ENCODE results near the gene EWSR1.
A peak's percentile ranks its signal among the peaks of the same experiment; 100 is the strongest.
"Not testable (repeated sequence)": the region's sequence is repeated elsewhere in the genome, so short reads cannot be mapped to it uniquely, and the experiment has no call there.

EWSR1 gene

DNA sequence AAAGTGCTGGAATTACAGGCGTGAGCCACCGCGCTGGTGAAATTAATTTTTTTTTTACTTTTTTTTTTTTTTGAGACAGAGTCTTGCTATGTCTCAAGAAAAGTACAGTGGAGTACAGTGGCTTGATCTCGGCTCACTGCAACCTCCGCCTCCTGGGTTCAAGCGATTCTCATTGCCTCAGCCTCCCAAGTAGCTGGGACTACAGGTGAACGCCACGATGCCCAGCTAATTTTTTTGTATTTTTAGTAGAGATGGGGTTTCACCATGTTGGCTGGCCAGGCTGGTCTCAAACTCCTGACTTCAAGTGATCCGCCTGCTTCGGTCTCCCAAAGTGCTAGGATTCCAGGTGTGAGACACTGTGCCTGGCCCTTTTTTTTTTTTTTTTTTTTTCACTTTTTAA, 20.2 kb upstream of the EWSR1 start:
- not testable (repeated sequence) for DNase-seq

DNA sequence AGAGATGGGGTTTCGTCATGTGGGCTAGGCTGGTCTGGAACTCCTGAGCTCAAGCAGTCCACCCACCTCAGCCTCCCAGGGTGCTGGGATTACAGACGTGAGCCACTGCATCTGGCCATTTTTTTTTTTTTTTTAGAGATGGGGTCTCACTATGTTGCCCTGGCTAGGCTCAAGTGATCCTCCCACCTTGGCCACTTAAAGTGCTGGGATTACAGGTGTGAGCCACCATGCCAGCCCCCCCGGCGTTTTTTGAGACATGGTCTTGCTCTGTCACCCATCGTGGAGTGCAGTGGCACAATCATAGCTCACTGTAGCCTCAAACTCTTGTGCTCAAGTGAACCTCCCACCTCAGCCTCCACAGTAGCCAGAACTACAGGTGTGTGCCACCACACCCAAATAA, 16.8 kb upstream of the EWSR1 start:
- DNase-seq, result no peak

DNA sequence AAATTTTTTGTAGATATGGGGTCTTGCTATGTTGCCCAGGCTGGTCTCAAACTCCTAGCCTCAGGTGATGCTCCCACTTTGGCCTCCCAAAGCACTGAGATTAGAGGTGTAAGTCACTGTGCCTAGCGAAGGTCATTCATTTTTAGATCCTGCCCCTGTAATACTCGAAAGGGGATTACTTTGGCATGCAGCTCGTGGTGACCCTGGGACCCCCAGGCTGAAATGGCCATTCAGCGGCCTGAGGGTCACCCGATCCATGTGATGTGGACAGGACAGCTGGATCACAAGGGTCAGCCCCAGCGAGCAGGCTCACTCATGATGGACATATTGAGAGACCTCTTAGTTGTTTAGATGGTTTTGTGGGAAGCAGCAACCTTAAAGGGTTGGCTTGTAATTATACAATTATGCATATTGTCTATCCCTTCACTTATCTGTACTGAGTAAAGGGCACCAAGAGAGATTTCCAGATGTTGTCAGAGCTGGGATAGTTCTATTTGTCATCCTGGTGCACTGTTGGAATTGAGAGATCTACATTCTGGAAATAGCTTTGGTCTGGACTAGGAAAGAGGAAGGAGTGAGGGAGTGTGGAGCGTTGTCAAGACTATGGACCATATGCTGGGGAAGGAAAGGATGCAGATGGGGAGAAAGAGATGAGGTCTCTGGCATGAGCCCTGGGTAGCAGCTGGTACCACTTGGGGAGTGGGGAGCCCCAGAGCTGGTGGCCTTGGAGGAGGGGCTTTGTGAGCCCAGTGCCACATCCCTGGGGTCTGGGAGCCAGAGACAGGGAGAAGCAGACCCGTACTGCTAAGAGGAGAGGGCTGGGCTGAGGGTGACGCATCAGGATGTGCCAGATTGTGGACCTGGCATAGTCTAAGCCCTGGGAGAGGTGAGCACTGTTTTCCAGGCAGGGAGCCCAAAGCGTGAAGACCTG, 15.8 kb upstream of the EWSR1 start:
- no peak for DNase-seq

DNA sequence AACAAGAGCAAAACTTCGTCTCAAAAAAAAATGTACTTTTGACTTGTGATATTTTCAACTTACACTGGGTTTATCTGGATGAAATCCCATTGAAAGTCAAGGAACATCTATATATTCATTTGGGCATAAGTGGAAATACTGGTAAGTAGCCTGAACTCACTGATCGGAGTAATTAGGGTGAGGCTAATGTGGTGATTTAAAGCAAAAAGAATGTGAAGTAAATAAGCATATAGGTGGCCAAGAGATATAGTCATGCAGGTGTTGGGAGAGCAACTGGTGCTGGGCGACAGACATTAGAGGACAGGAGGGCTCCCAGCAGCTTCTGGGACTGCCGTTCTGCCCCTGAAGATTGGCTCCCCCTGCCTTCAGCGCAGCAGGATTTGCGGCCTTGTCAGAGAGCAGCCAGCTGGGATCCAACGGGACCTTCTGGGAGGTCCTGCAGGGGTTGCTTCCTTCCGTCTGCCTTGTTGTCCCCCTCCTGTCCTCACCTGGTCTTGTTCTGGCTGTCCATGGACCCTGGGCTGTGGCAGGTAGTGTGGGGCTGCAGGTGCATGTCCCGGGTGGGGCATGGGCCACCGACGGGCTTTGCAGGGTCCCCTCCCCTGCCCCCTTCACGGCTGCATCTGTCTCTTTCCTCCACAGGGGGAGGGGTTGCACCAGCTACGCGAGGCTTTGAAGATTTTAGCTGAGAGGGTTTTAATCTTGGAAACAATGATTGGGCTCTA, 14.3 kb upstream of the EWSR1 start:
- no peak for DNase-seq

DNA sequence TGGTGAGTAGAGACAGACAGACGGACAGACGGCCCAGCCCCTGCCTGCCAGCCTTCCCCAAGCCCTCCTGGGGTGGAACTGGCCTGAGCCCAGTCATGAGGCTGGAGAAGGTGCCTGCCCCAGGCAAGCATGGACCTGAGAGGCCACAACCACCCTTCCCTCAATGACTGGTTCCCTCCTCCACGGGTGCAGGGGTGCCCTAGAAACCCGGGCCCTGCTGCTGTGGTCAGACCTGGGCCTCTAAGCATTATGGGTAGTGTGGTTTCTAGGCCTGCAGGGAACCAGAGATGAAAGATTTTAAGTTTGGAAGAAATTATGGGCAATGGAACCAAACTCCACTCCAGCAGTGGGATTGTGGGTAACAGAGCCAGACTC, 13.8 kb upstream of the EWSR1 start:
- DNase-seq, result no peak

DNA sequence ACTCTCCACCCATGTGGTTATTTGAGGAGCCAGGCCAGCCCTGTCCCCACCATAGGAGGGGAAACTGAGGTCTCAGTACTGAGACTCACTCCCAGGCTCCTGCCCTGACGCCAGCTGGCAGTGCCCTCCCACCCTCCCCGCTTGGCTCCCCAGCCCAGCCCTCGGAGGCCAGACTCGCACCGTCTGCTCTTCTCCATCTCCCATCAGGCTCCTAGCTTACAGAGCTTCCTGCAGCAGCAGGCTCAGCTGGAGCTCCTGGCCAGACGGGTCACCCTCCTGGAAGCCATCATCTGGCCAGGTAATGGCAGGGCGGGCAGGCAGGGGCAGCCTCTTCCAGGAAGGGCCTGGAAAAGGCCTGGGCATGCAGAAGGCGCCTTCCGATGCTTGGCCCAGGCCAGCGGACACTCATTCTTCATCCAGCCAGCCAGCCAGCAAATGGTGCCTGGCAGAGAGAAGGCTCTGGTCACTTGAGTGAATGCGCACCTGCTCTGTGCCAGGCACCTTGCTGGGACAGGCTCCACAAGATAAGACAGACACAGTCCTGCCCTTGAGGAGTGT, 12.9 kb upstream of the EWSR1 start:
- no peak for DNase-seq

DNA sequence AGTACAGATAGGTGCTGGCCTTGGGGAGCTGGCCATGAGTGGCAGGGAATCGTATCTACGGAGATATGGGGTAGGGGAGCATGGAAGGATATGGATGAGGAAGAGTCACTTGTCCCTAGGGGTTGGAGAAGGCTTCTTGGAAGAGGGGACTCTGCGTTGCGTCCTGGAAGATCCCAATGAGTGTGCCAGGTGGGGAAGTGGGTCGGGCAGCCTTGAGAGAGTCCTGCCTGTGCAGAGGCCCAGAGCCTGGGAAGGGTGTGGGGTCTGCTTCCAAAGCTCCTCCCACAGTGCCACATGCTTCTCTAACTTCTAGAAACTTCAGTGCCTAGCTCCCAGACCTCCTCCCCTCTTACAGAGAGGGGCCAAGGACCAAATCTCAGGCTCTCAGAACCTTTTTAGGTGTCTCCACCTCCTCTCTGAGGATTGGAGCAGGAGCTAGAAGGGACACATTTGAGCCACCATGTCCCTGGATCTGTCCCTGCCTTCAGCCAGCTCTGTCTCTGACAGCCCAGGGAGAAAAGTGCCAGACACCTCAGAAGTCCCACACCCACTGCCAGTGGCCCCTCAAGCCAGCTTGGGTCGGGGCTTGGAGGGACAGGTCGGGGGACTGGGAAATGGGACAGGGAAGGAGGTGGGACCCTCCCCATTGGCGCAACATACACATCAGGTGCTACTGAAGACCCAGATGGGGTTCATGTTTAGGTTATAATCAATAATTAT, 11.3 kb upstream of the EWSR1 start:
- DNase-seq, result no peak

DNA sequence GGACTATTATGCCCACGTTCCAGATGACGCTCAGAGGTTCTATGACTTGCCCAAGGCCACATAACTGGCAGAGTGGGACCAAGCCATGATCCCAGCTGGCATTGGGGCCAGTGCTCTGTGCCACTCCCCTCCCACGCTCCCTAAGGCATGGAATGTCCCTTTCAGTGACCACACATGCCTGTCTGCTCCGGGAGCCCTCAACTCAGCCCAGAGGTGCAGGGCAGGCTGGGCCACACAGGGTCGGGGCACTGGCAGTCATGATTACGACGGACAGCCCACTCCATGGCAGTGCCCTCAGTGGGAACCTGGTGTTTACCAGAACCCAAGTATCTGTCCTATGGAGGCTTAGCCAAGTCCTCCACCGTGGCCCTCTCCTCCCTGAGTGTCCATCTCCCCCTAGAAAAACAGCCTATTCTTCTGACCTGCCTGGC, 10.3 kb upstream of the EWSR1 start:
- DNase-seq, result no peak

DNA sequence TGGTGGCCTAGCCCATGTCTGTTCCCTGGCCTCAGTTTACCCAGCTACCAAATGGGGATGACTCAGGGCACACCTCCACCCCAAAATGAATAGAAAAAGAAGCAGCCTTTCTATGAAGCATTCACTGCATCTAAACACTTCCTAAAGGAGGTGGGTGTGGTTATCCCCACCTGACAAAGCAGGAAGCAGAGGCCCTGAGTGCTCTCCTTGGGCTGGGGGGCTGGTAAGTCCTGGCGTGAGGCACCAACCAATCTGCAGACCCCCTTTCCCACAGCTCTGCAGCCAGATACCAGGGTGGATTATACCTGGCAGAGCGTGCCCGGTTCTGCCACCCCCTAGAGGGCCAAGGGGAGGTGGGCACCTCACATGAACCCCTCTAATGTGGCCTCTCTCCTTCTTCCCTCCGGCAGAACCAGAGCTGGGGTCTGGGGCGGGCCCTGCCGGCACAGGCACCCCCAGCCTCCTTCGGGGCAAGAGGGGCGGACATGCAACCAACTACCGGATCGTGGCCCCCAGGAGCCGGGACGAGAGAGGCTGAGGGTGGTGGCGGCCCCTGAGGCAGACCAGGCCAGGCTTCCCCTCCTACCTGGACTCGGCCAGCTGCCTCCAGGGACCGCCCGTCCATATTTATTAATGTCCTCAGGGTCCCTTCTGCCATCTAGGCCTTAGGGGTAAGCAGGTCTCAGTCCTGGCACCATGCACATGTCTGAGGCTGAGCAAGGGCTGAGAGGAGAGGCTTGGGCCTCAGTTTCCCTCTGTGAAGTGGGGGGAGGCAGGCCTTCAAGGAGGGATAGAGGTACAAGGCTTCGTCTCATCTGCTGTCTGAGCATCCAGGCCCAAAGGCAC, 9.4 kb upstream of the EWSR1 start:
- DNase-seq, result no peak

DNA sequence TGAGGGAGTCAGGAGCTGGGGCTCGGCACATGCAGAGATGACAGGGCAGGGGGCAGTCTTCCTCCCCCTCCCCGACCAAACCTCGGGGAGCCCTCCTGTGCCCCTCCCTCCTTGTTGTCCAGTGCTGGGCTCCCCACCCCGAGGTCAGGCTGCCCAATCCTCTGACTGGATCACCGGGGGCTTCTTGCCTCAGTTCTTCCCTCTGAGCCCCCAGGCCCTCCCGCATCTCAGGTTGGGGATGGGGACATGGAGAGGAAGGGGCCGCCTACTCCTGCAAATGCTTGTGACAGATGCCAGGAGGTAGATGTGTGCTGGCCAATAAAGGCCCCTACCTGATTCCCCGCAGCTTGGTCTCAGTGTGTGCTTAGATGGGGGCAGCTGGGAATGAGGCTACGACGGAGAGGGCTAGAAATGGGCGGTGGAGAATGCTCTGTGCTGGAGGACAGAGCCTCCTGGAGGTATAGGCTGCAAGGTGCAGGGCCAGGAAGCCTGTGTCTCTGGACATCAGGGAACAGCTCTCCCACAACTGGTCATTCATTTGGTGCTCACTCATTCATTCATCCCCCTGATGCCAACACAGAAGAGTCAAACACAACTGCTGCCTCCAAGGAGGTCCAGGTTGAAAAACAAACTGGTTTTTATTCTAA, 8.7 kb upstream of the EWSR1 start:
- DNase-seq, result no peak

DNA sequence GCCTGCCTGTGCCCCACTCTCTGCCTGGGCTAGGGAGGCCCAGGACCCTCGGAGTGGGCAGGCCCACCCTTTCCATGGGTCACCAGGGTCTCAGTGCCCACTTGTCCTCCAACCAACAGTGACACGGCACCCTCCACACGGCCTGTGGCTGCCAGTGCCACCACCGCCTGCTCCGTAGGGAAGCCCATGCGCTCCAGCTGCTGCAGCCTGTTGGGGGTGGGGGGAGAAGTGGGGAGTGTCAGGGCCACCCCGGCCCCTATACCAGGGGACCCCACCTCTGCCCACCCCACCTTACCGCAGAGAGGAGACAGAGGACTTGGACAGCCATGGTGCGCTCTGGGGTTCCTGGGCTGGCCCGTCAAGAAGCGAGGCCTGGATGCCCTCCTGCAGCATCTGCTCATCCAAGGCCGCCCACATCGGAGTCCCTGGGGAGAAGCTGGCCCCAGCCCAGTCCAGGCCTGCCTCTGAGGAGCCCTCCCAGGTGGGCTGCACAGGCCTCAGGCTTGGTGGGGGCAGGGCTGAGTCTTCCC, 8.0 kb upstream of the EWSR1 start:
- DNase-seq, result no peak

DNA sequence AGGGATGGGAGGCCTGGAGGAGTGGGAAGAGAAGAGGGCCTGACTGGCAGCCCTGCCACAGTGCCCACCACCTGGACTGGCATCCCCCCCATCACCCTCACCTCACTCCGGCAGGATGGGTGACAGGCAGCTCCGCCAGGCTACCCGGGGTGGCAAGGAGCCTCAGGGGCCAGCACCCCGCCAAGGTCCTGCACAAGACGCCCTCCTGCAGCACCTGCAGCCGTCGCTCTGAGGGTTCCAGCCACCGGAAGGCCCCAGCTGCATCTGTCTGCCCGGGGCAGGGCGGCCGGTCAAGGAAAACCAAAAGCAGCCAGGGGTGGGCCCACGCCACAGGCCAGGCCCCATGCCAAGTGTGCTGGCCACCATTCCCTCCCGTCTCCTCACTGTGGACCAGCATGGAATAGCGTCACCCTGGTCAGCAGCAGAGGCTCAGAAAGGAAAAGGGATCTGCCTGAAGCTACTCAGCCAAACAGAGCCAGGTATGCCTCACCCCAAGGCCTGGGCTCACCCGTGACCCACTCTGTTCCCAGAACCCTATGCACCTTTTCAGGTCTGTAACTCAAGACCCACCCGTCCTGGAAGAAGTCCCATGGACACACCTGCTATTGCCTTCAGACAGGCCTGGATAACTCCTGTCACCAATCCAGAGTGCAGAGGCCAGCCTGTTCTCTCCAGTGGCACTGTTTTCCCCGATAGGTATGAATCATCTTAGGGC, 7.3 kb upstream of the EWSR1 start:
- no peak for DNase-seq

DNA sequence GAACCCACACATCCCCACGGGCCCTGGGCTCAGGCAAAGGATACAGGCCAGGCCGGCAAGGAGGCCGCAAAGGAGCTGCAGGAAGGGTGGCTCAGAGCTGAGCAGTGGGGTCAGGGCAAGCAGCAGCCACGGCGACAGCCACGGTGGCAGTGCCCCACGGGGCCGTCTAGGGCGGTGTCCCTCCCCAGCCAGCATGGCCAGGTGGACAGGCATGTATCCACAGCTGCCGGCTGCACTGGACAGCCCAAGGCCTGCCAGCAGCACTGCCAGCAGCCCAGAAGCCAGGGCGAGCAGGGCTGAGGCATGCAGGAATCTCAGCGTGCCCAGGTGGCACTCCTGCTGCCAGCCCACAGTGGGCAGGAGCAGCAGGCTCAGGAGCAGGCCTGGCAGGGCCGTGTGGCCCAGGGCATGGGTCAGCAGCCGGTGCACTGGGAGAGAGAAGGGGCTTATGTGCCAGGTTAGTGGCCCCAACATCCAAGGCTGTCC, 4.2 kb upstream of the EWSR1 start:
- no peak for DNase-seq

DNA sequence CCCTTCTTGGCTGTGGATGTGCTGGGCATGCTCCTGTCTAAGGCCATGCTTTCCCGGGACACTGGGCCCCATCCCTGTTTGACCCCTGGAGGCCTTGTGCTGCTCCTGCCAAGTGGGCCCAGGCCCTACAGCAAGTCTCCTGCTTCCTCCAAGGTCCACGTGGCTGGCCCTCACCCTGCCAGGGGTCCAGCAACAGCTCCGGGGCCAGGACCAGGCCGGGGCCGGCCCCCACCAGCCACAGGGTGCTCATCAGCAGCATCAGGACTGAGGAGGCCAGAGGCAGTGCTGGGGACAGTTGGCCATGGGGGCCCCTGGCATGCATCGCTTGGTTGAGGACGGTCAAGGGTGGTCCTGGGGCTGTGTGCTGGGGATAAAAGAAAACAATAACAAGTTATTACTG, 2.8 kb upstream of the EWSR1 start:
- no peak for DNase-seq

DNA sequence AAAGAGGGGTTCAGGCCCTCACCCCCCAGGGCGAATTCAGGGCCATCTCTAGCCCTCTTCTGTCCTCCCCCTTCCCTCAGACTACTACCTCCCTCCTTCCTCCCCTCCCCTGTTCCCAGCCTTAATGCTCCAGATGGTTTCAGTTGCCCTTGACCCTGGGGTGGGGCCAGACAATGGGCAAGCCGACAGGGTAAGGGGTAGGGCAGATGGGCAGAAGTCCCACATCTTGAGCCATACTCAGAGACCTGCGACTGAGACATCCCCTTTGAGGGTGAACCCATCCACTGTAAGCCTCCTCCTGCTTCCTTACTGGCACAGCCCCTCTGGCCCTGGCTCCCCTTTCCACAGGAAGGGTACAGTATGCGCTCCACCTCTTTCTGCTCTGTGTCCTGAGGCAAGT, 2.1 kb upstream of the EWSR1 start:
- DNase-seq, result no peak

DNA sequence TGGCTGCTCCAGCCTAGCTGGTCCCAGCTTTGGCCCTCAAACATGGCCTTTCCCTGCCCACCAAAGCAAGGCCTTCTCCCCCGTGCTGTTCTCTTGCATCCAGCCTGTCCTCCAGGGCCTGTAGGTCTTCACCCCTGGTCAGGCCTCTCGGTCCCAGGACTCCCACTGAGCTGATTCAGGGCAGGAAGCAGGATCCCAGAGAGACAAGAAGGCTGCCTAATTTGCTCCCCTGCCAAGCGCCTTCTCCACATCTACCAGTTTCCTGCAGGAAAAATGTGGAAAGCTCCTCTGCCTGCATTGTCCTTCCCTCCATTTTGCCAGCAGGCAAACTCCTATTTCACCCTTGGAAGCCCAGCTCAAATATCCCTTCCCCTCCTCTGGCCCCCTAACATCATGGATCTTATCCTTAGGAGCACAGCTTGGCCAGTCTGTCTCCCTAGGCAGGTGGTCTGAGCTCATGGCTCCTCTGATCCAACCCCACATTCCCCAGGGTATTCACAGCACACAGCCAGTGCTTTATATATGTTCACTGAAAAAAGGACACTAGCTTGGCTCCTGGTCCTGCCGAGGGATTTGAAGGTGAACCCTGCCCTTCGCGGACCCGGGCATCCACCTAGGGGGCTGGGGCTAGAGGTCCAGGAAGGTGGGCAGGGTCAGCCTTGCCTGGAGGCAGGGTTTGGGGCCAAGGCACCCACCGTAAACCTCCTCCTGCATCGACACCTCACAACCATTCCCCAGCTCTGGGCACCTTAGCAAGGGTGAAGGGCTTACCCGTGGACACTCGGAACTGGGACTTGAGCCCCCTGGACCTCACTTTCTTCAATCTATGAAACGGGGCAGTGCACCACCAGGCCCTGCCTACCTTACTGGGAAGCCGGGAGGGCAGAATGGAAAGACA, 1.3 kb upstream of the EWSR1 start:
- no peak for DNase-seq

DNA sequence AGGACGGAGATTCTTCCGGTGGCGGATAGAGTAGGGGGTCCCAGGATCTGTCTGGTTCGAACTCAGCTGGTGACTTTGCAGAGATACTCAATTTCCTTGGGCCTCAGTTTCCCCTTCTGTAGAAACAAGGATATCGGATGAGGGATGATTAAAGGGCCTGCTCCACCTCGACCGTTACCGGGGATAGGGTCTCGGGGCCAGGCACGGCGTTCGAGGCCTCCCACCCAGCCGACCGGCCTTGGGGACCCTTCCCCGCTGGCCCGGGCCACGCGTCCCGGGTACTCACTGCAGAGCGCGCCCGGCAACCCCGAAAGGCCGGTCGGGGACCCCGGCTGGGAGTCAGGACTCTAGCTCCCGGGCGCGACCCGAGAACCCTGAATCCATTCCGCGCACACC, 608 bp upstream of the EWSR1 start:
- DNase-seq, result no peak

DNA sequence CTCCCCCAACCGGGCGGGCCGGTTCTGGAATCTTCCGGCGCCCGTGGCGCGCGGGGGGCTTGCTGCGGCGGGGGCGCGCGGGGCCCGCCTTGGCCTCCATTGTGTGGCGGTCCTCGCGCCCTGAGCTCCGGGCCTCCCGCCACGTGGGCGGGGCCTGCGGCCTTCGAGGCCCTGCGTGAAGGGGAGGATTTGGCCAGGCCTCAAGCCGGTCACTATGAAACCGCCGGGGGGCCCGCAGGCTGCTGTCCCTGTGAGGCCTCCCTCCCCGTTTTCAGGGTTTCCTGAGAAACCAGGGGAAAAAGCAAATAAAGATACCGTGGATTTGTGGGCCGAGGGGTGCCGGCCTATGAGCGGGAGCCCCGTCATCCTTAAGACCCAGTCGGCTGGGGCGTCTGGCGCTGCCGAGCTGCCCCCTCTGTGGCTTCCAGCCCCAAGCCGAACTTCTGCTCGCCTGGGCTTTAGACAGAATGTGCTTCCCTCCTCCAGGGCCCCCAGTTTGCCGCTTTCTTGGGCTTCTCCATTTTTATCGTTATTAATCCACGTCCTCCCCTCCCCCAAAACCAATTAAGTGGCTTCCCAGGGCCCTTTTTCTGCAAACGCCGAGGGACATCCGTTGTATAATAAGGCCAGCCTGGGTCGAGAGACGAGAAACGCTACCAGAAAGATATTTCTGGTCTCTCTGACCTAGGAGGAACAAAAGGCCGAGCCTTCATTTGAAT, 602 bp downstream of the EWSR1 start:
- DNase-seq, result peak; percentile 53 to 79 (median 57)

DNA sequence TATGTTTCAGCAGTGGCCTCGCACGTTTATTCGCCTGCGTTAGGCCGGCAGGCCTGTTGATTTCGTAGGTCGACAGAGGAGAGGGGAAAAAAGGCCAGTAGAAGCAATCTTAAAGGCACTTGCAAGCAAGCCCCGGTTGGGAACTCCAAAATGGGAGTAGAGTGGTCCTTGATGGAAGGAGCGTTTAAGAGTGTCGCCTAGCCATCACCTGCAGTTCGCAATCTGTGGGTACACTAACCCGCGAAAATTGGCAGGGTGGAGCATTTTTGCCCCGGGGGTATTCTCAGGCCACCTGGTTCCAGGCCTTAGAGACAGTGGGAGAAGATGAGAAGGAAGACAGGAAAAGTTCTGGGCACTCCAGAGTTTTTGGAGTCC, 1.1 kb downstream of the EWSR1 start:
- DNase-seq, result no peak
